ENCODE data around the gene NR4A1. TPM values are rescaled to one million over a fixed set of nuclear protein-coding genes. Genes with fewer than 3 reads are reported as not detected.
A peak's percentile ranks its signal among the peaks of the same experiment; 100 is the strongest.

Gene NR4A1
- total RNA-seq, 2 donors from 2014 or later = 150 to 238 TPM

DNA sequence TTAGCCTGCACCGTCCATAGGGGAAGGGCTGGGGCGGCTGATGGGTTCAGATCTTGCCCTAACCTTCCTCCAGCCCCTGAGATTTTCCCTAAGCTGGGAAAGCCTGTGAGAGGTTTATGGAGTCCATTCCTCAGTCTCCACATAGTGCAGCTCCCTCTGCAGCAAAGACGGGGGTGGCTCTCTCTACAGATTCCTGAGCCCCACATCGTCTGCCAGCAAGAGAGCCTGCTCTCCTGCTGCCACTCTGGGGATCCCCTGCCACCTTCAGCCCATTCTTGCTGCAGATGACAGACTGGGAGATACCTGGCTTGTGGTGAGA lies 31.4 kb downstream of the NR4A1 start:
- Histone ChIP-seq H3K27me3 (no peaks in the 10 kb centered on the region), H3K27ac (peak overlapping the region; percentile 63 to 75), H3K4me1 (peaks cover 0 to 29% of the 10 kb centered on the region in 2 donors), H3K36me3 (peaks cover 8% of the 10 kb centered on the region), H3K9me3 (no peaks in the 10 kb centered on the region), H3K4me3 (no peak overlapping the region)
- TF ChIP-seq, protein P1, sequence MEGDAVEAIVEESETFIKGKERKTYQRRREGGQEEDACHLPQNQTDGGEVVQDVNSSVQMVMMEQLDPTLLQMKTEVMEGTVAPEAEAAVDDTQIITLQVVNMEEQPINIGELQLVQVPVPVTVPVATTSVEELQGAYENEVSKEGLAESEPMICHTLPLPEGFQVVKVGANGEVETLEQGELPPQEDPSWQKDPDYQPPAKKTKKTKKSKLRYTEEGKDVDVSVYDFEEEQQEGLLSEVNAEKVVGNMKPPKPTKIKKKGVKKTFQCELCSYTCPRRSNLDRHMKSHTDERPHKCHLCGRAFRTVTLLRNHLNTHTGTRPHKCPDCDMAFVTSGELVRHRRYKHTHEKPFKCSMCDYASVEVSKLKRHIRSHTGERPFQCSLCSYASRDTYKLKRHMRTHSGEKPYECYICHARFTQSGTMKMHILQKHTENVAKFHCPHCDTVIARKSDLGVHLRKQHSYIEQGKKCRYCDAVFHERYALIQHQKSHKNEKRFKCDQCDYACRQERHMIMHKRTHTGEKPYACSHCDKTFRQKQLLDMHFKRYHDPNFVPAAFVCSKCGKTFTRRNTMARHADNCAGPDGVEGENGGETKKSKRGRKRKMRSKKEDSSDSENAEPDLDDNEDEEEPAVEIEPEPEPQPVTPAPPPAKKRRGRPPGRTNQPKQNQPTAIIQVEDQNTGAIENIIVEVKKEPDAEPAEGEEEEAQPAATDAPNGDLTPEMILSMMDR (IDR thresholded peaks at IDR 0.05) = no peak
- no peak for DNase-seq (ENCODE audit: low spot score)

DNA sequence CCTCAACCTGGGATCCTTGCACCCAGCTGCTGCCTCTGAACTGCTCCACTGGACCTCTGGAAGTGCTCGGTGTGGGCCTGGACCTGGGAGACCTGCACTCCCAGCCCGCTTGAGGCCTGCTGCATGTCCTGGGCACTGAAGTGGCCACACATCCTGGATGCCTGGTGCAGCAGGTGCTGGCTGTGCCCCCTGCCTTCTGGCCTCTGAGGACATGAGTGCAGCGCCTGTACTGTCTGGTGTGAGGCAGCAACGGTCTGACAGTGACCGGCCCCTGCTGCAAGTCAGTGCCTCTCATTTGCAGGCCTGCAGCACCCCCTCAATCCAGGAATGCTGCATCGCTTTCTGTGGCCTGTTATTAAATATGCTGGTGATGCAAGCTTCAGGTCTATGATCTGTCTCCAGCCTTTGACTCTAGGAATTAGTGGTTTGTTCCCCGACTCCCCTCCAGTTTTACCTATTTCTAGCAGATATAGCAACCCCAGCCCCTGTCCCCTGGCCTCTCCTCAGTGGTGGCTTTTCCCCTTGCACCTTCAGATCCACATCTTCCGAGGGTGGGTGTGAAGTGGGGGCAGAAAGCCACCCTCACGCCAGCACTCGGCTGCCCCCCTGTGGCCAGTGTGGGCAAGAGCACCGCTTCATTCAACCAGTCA lies 31.9 kb downstream of the NR4A1 start:
- Histone ChIP-seq H3K9me3 (no peaks in the 10 kb centered on the region), H3K4me3 (no peak overlapping the region), H3K27me3 (no peaks in the 10 kb centered on the region), H3K36me3 (peaks cover 3% of the 10 kb centered on the region), H3K4me1 (peaks cover 0 to 29% of the 10 kb centered on the region in 2 donors), H3K27ac (peak overlapping the region; percentile 63 to 75)
- TF ChIP-seq, protein P1 (IDR thresholded peaks at IDR 0.05) = peak; percentile 98 to 99
- DNase-seq (ENCODE audit: low spot score) = peak; percentile 70

DNA sequence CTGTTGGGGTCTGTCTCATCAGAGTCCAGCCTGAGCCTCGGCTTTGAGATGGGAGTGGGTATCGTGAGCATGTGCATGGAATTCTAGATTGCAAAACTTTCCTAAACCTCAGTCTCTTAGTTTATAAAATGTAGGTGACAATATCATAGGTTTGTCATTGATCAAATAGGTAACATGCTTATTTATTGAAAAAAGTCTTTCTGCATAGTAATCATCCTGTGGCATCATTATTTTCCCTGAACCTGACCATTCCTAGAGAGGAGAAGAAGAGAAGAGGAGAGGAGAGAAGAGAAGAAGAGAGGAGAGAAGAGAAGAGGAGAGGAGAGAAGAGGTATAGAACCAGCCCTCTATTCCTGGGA lies 32.4 kb downstream of the NR4A1 start:
- Histone ChIP-seq H3K9me3 (no peaks in the 10 kb centered on the region), H3K27ac (no peak overlapping the region), H3K4me3 (no peak overlapping the region), H3K36me3 (no peaks in the 10 kb centered on the region), H3K4me1 (peaks cover 0 to 29% of the 10 kb centered on the region in 2 donors), H3K27me3 (no peaks in the 10 kb centered on the region)
- TF ChIP-seq, protein P1 (IDR thresholded peaks at IDR 0.05) = peak in 1 of 2 donors; percentile 31
- no peak for DNase-seq (ENCODE audit: low spot score)

DNA sequence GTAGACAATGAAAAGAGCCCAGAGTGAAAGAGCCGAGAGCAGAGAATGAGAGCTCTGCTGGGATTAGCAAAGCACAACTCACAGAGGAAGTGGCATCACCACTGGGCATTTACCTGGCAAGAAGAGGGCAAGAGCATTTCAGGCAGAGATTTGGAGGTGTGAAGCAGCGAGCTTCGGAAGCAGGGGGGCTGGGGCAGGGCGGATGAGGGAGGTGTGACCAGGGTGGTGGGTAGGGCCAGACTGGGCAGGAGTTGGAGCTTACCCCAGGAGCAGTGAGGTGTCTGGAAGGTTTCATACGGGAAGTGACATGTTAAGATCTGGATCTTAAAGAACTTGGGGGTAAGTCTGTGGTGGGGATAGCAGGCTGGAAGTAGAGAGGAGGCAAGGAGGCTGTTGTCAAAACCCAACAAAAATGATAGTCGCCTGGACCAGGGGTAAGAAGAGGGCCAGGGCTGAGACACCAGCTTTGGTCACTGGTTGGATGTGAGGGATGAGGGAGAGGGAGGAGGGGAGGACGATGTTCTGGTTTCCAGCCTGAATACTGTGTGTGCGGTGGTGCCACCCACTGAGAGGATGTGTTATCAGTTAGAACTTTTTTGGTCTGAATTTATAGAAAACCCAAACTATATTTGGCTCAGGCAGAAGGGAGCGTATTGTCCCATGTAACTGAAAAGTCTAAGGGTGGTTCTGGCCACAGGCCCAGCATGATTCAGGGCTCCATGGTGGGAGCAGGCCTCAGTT lies 33.4 kb downstream of the NR4A1 start:
- no peaks in the 10 kb centered on the region for H3K36me3 ChIP-seq
- DNase-seq (ENCODE audit: low spot score) = no peak
- TF ChIP-seq, protein P1 (IDR thresholded peaks at IDR 0.05) = no peak
- H3K4me3 ChIP-seq = no peak overlapping the region
- no peak overlapping the region for H3K27ac ChIP-seq
- no peaks in the 10 kb centered on the region for H3K9me3 ChIP-seq
- H3K27me3 ChIP-seq = no peaks in the 10 kb centered on the region
- peaks cover 0 to 29% of the 10 kb centered on the region in 2 donors for H3K4me1 ChIP-seq

DNA sequence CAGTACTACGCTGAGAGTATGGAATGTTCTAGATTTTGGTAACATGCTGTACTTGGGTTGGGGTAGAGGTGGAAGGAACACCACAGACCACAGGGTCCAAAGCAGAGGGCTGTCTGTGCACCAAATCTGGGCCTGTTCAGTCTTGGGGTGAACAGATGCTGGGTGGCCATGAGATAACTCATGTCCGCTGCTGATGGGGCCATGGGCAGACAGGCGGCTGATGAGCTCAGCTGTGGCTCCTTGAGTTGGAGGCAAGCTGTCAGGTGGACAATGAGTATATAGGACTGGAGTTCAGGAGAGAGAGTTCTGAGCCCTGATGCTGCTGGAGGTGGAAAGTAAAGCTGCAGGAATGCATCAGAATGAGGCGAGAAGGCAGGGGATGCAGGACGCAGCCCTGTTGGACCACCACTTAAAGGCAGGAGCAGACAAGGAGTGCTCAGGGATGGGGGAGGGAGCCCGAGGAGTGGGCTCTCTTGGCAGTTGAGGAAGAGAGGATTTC lies 34.5 kb downstream of the NR4A1 start:
- H3K4me1 ChIP-seq = peaks cover 0 to 27% of the 10 kb centered on the region in 2 donors
- TF ChIP-seq, protein P1 (IDR thresholded peaks at IDR 0.05) = no peak
- H3K27ac ChIP-seq = no peak overlapping the region
- no peak overlapping the region for H3K4me3 ChIP-seq
- H3K36me3 ChIP-seq = no peaks in the 10 kb centered on the region
- DNase-seq (ENCODE audit: low spot score) = no peak
- H3K27me3 ChIP-seq = no peaks in the 10 kb centered on the region
- H3K9me3 ChIP-seq = no peaks in the 10 kb centered on the region
